ENCODE results near the gene TBC1D1. TPM values are rescaled to one million over a fixed set of nuclear protein-coding genes. Genes with fewer than 3 reads are reported as not detected.

TBC1D1 gene
- total and polyA plus RNA-seq, 8 donors: 53.3 to 78.9 (median 71.1) TPM

DNA sequence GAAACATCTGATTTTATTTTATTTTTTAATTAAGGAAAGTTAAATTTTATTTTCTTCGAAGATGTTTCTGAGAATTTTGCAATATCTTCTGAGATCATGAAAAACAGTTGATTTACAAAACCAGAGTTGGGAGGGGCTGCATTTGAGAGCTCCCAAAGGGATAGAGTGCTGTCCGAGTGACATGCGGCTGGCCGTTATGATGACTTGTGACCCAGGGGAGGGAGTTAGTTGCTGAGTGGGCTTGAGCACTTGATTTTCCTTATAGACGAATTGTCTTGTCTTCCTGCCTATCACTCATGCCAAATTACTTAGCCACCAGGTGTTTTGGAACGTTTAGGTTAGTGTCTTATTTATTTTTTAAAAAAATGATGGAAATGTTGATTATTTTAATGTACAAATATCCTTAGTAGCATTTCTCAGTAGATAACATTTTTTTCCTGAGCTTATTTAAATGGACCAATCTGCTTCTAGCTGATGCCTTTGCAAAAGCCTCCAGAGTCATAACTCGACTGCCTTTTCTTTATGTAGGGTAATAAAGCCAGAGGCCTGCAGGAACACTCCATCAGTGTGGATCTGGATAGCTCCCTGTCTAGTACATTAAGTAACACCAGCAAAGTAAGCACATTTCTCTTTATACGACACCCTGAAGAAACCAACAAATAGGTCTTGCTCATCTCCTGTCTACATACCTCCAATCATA, 154.6 kb downstream of the TBC1D1 start:
- intact Hi-C loops (cut with DNase I): no loop called here
- no peak for TF ChIP-seq CTCF (IDR thresholded peaks at IDR 0.05)
- no peak for ATAC-seq
- H3K36me3 ChIP-seq: peaks cover 0 to 74% of the 10 kb centered on the region in 2 donors
- DNase-seq: no peak
- no peaks in the 10 kb centered on the region for H3K9me3 ChIP-seq
- H3K4me1 ChIP-seq: no peaks in the 10 kb centered on the region
- no peak overlapping the region for H3K27ac ChIP-seq
- no peaks in the 10 kb centered on the region for H3K27me3 ChIP-seq
- no peak overlapping the region for H3K4me3 ChIP-seq

GRCh38 chr4:38046727-38047489, 156.0 kb downstream of the TBC1D1 start:
- DNase-seq (no peak), ATAC-seq (peak; percentile 21)
- intact Hi-C loops (cut with DNase I): no loop called here
- Histone ChIP-seq H3K36me3 (peaks cover 0 to 83% of the 10 kb centered on the region in 2 donors), H3K4me3 (no peak overlapping the region), H3K27ac (no peak overlapping the region), H3K27me3 (no peaks in the 10 kb centered on the region), H3K4me1 (no peaks in the 10 kb centered on the region), H3K9me3 (no peaks in the 10 kb centered on the region)
- no peak for TF ChIP-seq CTCF (IDR thresholded peaks at IDR 0.05)

DNA sequence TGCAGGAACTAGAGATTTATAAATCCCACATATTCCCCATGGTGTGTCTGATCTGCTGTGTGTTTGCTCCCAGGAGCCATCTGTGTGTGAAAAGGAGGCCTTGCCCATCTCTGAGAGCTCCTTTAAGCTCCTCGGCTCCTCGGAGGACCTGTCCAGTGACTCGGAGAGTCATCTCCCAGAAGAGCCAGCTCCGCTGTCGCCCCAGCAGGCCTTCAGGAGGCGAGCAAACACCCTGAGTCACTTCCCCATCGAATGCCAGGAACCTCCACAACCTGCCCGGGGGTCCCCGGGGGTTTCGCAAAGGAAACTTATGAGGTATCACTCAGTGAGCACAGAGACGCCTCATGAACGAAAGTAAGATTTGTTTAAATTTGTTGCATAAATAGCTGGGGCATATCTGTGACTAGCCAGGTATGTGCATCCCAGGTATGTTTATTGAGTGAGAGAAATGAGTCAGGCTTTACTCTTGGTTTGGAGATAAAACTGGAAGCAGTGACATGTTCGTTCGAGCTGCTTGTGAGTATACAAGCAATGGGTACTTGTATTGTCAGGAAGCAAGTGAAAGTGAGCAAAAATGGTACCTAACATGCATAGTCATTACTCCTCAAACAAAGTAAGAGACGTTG, 158.8 kb downstream of the TBC1D1 start:
- no peak for TF ChIP-seq CTCF (IDR thresholded peaks at IDR 0.05)
- H3K36me3 ChIP-seq: peaks cover 0 to 73% of the 10 kb centered on the region in 2 donors
- H3K27ac ChIP-seq: no peak overlapping the region
- no peak overlapping the region for H3K4me3 ChIP-seq
- no peaks in the 10 kb centered on the region for H3K9me3 ChIP-seq
- intact Hi-C loops (cut with DNase I): no loop called here
- DNase-seq: no peak
- H3K4me1 ChIP-seq: no peaks in the 10 kb centered on the region
- H3K27me3 ChIP-seq: no peaks in the 10 kb centered on the region
- no peak for ATAC-seq

DNA sequence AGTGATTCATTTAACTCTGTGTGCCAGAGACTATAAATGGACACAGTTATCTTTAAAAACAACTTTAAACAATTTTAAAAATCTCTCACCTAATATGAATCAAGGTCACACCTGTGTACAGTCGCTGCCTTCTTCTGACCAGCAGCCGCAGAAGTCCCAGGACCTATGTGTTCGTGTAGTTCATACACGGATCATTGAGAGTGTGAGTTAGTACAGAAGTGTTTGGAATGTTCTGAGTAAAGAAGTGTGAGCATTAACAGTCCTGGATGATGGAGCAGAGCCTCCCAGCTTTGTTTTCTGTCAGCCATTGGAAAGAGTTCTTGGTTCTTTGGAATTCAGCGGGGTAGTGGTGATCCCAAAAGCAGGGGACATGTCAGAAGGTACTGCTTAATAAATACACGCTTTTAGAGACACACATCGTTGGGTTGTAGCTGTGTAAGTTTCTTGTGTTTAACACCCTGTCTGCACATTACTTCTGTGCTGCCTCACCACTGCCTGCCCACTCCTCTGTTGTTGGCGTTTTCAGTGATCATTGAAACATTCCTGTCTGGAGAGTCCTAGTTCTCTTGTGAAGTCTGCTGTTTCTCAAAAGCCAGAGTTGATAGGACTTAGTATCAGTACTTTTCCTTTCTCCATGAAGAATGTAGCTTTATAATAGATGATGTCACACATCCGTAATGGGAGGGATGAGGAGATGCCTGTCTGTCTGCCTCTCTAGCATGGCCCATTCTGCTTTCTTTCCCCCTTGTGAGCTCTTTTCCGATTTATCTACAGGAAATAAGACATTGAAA, 159.9 kb downstream of the TBC1D1 start:
- no peaks in the 10 kb centered on the region for H3K9me3 ChIP-seq
- H3K4me1 ChIP-seq: no peaks in the 10 kb centered on the region
- H3K27me3 ChIP-seq: no peaks in the 10 kb centered on the region
- intact Hi-C loops (cut with DNase I): no loop called here
- DNase-seq (no peak), ATAC-seq (peak; percentile 19)
- no peak overlapping the region for H3K4me3 ChIP-seq
- H3K27ac ChIP-seq: peak overlapping the region; percentile 38 to 53
- no peak for TF ChIP-seq CTCF (IDR thresholded peaks at IDR 0.05)
- peaks cover 0 to 73% of the 10 kb centered on the region in 2 donors for H3K36me3 ChIP-seq

All from left lung (tissue), 10 donors.